Measurements from ENCODE around the gene SUB1.
A peak's percentile ranks its signal among the peaks of the same experiment; 100 is the strongest.

DNA sequence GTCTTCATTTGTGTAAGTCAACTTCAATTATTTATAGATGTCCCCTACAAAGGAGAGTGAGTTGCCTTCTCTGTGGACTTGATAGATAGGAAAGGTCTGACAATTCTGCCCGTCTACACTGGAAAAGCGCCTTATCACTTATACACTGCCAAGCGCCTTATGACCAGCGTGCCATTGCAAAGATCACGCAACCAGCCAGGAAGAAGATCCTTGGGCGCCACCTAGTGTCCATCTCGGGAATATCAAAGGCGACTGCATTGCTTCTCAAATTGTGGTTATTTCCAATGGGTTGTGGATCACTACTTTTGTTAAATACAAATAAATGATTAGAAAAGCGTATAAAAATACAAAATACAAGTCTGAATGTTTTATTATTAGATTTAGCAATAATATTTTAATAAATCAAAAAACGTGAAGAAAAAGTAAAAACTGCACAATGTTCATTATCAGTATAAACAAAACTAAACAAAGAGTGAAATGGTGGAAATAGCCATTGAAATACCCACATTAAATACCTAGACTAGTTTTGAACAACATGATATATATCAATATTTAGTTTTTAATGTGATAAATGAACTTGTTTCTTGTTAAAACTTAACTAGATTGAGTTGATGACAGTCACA lies 27.8 kb downstream of the SUB1 start:
- TF ChIP-seq, protein P1, sequence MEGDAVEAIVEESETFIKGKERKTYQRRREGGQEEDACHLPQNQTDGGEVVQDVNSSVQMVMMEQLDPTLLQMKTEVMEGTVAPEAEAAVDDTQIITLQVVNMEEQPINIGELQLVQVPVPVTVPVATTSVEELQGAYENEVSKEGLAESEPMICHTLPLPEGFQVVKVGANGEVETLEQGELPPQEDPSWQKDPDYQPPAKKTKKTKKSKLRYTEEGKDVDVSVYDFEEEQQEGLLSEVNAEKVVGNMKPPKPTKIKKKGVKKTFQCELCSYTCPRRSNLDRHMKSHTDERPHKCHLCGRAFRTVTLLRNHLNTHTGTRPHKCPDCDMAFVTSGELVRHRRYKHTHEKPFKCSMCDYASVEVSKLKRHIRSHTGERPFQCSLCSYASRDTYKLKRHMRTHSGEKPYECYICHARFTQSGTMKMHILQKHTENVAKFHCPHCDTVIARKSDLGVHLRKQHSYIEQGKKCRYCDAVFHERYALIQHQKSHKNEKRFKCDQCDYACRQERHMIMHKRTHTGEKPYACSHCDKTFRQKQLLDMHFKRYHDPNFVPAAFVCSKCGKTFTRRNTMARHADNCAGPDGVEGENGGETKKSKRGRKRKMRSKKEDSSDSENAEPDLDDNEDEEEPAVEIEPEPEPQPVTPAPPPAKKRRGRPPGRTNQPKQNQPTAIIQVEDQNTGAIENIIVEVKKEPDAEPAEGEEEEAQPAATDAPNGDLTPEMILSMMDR (IDR thresholded peaks at IDR 0.05; ENCODE audit: low read length): peak; percentile 88
- TF ChIP-seq EZH2 (optimal IDR thresholded peaks at IDR 0.05; ENCODE audit: low read depth, low read length): no peak
